Measurements from ENCODE around the gene DNAL1.

Gene DNAL1

DNA sequence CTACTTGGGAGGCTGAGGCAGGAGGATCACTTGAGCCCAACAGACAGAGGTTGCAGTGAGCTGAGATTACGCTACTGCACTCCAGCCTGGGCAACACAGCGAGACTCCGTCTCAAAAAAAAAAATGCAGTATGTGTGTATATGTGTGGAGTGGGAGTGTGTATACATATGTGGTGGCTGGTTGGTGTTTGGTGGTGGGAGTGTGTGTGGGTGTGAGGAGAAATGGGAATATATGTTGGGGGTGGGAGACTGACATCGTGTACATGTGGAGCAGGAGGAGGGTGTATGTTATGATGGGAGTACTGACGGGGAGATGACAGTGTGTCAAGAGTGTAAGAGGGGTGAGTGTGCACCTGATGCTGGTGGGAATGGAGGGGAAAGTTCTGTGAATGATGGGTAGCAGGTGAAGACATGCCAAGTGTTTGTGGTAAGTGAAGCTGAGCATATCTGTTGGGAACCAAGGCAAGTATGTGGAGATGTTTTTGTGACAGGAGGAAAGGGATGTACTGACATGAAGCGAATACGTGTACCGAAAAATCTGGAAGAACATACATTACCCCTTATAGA lies 65.2 kb downstream of the DNAL1 start:
- DNase-seq: no peak

DNA sequence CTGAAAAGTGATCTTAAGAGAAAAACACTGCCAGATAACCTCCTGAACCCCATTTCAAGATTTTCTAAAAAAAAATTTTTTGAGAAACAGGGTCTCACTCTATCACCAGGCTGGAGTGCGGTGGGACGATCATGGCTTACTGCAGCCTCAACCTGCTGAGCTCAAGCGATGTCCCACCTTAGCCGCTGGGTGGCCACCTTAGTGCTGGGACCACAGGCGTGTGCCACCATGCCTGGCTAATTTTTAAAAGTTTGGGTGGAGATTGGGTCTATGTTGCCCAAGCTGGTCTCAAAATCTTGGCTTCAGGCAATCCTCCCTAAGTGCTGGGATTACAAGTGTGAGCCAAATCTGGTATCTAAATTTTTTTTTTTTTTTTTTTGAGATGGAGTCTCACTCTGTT lies 66.0 kb downstream of the DNAL1 start:
- no peak for DNase-seq

DNA sequence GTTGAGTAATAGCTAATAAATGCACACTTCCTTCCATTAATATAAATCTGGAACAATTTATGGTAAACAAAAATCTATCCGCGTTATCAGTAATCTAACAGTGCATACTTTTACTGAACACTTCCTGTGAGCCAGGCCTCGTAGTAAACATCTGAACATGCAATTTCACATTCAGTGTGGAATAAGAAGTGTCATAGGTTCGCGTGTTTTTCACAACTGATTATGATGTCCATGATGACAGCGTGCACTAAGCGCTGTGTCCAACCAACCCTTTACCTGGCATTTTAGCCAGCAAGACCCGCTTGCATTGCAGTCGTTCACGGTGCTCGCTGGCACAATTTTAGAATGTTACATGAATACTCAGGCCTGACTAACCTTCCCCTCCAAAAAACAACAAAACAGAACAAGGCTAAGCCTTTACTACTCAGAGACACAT lies 67.3 kb downstream of the DNAL1 start:
- no peak for DNase-seq

DNA sequence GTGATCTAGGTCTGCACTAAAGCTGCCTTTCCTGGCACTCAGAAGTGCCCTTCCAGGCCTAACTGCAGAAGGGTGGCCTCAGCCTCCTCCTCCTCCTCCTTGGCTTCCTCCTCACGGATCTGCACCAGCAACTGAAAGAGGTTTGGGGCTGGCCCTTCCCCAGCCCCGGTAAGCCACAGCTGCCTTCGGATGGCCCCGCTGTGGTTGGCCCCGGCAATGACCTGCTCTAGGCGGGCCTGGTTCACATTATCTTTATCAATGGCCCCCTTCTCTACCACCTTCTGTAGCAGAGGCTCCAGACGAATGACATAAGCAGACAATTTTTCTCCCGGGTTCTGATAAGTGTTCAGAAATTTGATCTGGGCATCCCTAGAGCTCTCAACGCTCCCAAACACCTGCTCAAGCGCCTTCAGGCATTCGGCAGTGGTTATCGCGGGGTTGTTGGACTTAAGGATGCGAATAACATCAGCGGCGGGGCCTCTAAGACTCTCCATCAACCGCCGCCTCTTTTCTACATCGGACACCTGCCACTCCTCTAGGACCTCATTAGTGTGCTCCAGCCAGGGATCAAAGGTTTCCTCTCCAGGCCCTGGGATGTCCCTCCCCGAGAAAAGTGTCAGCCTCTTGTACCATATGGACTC lies 67.9 kb downstream of the DNAL1 start:
- DNase-seq: no peak

DNA sequence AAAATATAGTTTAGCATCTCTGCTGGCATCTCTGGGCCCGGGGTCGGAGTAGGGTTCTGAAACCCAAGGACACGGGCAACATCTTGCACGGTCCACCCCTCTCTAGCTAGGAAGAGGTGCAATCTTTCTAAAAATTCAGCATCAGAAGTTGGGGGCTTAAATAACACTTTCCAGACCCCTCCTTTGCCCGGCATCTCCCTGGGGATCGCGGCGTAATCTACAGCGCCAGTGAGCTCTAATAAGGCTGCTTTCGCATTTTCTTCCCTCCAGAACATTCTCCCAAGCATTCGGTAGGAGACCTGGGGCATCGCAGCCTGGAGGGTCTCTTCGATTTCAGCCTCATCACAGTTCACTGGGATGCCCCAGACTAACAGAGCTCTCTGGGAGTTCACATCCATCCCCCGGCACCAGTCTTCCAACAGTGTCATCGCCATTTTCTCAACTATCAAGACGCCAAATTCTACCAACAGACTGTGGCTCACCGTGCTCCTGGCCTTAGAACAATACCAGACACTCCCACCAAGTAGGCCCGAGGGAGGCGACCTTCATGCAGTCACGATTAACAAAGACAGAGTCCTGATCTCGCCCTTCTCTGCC lies 68.5 kb downstream of the DNAL1 start:
- no peak for DNase-seq

DNA sequence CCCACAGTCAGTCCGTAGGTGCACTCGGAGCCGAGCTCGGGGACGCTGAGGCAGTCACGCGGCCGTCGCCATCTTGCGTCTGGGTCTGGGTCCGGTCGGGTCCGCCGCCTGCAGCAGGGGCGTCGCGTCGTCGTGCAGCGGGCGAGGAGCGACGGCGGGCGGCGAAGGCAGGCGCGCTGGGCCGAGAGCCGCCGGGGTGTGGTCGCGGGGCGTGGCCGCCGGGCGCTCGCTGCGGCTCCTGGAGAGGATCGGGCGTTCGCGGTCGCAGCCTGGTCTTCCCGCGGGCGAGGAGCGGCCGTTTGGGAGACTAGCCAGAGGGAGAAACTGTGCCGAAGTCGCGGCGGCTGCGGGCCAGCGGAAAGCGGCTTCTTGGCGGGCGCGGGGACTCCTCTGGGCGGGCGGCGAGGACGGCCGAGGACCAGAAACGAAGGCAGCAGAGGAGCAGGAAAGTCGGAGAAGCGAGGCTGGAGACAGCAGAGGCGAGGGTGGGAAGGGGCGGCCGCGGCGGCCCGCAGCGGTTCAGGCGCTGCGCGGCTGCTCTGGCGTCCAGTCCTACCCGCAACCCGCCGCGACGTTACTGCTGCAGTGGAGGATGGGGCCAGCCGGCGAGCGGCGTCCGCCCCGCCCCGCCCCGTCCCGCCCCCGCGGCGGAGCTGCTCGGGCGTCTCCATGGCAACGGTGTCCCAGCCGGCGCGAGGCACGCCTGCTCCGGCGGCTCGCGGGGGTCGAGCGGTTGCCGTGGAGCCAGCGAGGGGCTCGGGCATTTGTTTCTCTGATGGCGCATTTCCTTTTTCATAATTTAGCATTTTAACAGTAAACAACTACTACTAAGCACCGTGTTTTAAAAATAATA lies 69.2 kb downstream of the DNAL1 start, which contains the start of gene PNMA1:
Gene PNMA1 (minus strand): TSS at position 582 of the 853 bp plus-strand sequence. CDS start 745 bp downstream, outside the sequence.
- DNase-seq: peak; percentile 85

DNA sequence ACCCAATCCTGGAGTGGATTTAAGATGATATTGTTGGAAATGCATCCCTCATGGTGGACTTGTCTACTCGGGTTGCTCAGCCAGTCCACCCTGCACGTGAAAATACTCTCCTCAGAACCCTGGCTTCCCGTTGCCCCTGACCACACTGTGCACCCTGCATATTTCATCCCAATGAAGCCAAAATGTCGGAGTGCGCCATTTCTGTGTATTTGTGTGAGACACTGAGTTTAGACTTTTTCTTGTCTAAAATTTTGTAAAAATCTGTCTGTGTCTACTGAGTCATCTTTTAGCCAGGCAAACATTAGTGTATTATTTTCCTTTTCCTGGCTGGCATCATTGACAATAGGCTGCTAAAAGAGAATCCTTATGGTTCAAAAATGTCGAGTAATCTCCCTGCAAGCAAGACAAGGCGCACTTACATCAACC lies 69.9 kb downstream of the DNAL1 start:
- DNase-seq: no peak

DNA sequence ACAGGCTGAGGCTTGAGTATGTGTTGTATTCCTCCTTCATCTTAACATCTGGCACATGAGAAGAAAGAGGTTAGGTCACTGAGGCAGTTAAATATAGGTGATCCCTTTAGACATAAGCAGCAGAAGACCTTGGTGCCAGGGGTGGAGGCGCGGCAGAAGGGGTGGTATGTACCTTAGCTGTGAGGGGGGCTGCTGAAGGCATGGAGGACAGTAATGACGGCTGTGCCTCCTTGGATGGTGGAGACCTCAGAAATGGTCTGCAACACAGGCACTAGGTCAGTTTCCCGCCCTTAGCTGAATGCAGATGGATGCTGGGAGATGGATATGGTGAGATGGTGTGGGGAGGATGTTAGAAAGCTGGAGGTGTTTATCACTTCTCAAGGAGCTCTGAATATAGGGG lies 70.9 kb downstream of the DNAL1 start:
- DNase-seq: no peak

DNA sequence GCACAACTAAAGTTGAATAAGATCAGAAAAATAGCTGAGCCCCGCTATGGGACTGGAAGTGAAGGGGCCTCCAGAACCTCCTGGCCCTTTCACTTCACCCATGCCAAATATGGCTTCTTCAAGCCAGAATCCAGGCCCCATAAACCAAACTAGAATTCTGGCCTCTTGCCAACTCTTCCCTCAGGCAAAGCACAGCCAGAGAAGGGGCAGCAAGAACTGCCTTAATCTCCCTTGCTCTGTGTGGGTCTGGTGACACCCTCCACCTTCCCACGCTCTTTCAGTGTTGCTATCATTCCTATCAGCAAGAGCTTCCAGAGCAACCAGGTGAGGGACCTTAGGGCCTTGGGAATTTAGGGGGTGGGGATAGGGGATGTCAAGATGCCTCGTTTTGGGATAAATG lies 72.5 kb downstream of the DNAL1 start:
- DNase-seq: no peak

DNA sequence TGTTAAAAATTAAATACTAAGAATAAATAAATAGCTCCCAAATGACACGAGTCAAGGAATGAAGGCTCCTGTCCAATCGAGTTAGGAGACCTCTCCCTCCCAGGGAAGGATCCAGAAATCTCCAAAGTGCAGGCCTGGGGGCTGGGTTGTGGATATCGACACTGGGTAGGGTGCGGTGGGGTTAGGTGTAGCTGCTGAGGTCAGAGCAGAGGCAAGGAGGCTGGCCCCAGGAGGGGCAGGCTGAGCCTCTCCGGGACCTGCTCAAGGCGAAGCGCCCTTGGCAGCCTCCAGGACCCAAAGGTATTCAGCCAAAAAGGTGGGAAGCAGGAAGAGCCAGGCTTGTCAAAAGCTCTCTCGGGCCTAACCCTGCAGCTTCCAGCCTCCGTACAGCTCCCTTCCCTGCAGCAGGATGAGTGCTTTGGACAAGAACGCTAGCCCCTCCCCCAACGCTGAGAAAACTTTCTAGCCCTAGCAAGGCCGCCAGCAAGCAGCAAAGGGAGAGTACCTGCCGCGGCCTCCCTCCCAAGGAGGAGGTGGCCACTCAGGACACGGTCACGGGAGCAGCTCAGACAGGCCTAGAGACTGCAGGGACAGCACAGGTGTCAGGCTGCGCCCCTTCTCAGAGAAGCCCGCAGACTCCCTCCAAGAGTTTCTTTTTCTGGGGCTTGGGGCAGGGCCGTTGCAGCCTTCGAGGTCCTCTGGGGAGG lies 73.1 kb downstream of the DNAL1 start:
- DNase-seq: no peak

DNA sequence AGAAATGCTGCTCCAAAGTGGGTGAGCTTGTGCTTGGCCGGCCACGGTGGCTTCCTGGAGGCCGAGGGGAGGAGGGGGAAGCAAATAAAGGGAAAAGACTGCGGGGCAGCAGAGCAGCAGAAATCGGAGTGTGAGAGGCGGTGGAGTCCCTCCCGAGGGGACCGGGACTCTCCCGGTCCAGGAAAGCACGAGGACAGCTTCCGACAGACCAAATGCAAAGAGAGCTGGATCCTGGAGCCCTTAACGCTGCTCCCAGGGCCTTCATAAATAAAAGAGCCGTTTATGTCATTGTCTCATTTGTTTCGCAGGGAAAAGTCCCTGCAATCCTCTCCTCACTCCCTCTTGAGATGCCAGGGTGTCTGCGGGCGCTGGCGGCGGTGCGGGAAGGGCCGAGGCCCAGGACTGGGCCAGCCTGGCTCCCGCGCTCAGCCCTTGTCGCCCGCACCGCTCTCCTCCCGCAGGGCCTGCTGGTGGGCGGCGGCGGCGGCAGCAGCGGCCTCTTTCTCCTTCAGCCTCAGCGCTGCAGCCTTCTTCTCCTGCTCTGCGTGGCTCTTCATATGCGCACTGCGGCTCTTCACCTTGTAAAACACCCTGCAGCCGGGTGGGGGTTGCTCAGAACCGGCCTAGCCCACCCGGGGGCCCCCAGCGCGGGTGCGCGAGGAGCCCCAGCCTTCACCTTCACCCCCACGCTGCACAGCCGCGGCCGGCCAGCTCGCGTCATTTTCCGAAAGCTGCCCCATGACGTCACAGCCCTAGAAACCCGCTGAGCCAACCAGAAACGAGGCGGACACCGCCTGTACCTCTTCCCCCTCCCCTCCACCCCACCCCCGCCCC lies 73.8 kb downstream of the DNAL1 start:
- DNase-seq: no peak

DNA sequence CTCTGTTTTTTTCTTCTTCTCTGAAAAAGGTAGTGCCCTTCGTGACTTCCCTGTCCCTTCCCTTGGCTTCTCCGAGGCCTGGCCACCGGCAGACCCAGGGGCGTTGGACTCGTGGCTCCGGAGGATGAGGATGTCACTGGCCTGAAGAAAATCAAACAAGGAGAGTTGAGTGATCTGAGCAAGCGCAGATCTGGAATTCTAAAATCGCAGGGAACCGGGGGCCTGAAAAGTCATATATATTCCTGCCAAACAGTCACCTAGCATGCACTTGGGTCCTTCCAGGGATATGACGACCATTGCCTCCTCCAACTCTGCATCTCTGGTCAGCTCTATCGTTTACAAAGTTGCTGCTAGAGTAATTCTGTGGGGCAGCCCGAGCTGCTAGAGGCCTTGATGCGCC lies 74.6 kb downstream of the DNAL1 start:
- no peak for DNase-seq

DNA sequence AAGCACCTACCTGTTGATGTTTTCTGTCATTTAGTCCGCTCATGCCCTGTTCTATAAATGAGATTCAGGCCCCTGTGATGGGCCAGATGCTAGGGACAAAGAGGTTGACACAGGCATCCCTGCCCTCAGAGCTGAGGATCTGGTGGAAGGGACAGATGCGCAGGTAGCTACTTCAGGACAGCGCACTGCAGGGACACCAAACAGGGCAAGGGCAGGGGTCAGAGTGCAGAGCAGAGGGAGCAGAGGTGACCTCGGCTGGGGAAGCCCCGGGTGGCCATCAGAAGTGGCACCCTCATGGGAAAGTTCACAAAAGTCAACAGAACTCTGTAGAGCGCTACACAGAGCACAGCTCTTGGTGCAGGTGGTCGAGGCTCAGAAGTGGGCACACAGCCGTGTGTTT lies 75.0 kb downstream of the DNAL1 start:
- no peak for DNase-seq

DNA sequence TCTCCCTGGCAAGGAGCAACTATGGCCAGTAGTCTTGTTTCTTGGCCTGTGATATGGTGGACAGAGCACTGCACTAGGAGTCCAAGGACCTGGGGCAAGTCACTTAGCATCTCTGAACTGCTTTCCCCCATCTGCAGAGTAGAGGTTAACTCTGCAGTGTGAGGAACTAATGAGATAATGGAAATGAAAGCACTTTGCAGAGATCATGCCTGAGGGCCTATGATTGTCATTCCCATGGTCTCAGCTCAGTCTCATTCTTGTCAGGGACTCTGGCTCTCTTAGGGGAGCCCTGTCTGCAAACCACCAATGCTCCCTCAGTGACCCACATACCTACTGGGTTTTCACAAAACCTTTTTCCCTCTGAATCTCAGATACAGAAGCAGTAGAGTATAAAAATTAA lies 75.8 kb downstream of the DNAL1 start:
- DNase-seq: no peak

DNA sequence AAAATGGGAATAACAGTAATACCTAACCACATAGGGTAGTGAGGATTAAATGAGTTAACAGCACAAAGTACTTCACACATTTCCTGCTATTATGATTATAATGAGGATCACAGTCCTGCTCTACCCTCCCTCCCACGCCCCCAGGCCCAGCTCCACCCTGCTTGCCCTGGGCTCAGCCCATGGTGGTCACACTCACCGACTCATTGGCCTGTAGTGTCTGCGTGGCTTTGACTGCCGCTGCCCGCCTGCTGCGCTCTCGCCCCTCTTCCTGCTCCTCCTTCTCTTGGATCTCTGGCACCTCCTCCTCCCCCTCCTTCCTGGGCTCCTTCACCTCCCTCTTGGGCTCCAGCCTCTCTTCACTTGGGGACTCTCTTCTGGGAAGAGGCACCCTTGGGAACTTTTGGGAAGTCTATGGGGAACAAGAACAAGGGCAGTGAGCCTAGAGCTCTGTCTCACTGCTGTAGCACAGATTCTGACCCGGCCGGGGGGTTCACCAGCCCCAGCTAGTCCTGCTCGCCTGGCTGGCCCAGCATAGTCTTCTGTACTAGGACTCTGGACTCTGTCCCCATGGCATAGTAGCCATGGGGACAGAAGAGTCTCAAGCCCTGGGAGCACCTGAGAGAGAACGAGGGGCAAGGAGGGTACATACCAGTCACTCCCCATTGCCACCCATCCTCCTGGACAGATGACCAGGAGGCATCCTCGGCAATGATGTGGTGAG lies 76.5 kb downstream of the DNAL1 start:
- DNase-seq: no peak

DNA sequence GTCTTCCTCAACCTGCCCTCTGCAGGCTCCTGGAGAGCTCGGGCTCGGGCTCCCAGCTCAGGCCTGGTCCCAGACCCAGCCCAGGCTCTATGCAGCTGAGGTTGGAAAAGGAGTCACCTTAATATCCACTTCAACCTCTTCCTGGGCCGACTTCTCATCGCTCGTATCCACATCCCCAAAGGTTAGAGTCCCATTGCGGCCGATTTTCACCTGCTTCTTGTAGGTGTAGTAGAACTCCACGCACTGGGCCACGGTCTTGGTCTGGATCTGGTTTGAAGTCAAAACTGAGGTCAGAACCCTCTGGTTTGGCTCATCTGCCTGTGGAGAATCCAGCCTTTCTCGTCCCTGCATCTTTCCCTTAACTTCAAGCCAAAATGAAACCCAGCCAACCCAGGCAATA lies 77.8 kb downstream of the DNAL1 start:
- no peak for DNase-seq

DNA sequence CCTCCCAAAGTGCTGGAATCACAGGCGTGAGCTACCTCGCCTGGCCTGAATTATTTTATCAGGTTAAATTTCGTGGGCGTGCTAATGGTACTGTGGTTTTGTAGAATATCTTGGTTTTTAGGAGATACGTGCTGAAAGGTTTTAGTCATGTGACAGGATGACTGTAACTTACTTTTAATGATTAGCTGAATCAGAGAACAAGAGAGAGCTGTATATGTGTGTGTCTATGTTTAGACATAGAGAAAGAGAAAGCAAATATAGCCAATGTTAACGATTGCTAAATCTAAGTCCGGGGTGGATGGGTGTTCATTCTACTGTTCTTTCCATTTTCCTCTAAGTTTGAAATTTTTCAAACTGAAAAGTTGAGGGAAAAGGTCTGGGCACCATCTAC lies 78.6 kb downstream of the DNAL1 start:
- no peak for DNase-seq

DNA sequence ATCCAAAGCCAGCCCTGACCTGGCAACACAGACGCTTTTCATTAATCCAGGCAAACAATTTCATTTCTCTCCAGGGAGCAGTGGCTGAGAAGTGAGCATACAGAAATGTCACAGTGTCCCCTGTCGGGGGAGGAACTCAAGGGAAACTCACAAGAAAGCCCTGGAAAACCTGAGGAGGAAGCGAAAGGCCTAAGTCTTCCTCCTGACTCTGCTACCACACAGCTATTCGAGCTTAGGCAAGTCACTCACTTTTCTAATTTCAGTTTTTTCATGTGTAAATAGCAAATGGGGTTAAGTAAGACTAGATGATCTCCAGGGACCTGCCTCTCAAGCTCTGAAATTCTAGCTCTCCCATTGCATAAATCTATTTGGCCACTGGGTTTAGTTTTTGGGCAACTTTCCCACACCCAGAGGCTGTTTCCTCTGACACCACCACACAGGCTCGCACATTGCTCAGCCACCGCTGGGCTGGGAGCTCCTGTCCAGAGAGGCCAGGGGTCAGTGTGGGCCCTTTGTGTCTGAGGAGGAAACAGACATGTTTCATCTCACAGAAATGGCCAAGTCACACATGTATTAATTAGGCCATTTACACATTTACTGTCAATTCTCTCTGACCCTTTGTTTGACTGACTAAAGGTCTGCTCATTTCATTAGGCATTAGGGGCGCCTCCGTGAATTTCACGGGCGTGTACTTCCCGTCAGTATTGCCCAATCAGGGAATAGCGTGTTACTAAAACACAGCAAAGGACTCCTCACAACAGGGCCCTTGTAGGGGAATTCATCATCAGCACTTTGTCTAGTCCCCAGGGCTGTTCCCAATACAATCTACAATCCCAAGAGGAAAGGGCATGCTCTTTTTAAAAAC lies 79.2 kb downstream of the DNAL1 start:
- DNase-seq: no peak

DNA sequence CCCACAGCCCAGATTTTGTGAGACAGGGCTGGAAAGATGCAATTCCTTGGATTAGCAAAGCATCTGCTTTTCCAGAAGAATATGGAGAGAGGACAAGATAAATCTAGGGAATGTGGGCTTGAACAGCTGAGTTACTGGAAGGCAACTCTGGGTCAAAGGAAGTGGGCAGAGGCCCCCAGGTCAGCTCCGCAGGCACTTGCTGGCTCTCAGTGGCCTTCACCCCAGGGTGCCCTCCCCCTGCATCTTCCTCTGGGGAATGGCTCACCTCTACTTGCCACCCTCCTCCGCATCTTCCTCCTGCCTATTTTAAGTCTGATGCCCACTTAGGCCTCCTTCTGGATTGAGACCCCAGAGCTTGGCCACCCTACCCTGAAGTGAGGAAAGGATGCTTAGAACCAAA lies 79.9 kb downstream of the DNAL1 start:
- DNase-seq: no peak
